OCI-LY1 (cell line): Measurements from ENCODE around the gene EPB41L4A.

Experiments
- H2AFZ ChIP-seq: fragments of 200-600 bp; sonication (generic), shearing (Covaris generic); 2 replicates; pipeline ENCODE4 v1.6.0; 2014; ENCODE audit warnings: antibody characterized with exemption, mild to moderate bottlenecking, low read length
- H3F3A ChIP-seq: fragments of 200-600 bp; sonication (generic), shearing (Covaris generic); 2 replicates; pipeline ENCODE4 v1.6.0; 2014; ENCODE audit warnings: mild to moderate bottlenecking, antibody characterized with exemption, low read length, moderate library complexity; ENCODE audit not compliant: insufficient read depth
- H3K27ac ChIP-seq: fragments of 200-600 bp; sonication (generic); 2 replicates; pipeline ENCODE4 v1.5.1; 2014; ENCODE audit warnings: low read length, mixed run types, mild to moderate bottlenecking, low read depth; ENCODE audit not compliant: poor library complexity, severe bottlenecking
- H3K27me3 ChIP-seq: fragments of 200-600 bp; sonication (generic); 2 replicates; pipeline ENCODE4 v1.6.0; 2014; ENCODE audit warnings: antibody characterized with exemption, mild to moderate bottlenecking, low read length, moderate library complexity; ENCODE audit not compliant: insufficient read depth
- H3K36me3 ChIP-seq: fragments of 200-600 bp; sonication (generic); 2 replicates; pipeline ENCODE4 v1.6.1; 2014; ENCODE audit warnings: mild to moderate bottlenecking, antibody characterized with exemption, low read length, moderate library complexity, mixed read lengths; ENCODE audit not compliant: insufficient read depth
- H3K4me1 ChIP-seq: fragments of 200-600 bp; sonication (generic); 2 replicates; pipeline ENCODE4 v1.5.1; 2014; ENCODE audit warnings: mild to moderate bottlenecking, low read length, moderate library complexity; ENCODE audit not compliant: insufficient read depth, severe bottlenecking
- H3K4me2 ChIP-seq: fragments of 200-600 bp; sonication (generic), shearing (Covaris generic); 2 replicates; pipeline ENCODE4 v1.6.1; 2014; ENCODE audit warnings: low read length
- H3K4me3 ChIP-seq: fragments of 200-600 bp; sonication (generic); 2 replicates; pipeline ENCODE4 v1.5.1; 2014; ENCODE audit warnings: low read length, low read depth, mild to moderate bottlenecking, mixed read lengths; ENCODE audit not compliant: poor library complexity, severe bottlenecking
- H3K79me2 ChIP-seq: fragments of 200-600 bp; shearing (Covaris generic); 2 replicates; pipeline ENCODE4 v1.6.1; 2016; ENCODE audit warnings: mixed run types, low read length, mixed read lengths; ENCODE audit not compliant: insufficient read depth
- H3K9ac ChIP-seq: fragments of 200-600 bp; sonication (generic), shearing (Covaris generic); 2 replicates; pipeline ENCODE4 v1.6.1; 2014; ENCODE audit warnings: mild to moderate bottlenecking, low read length, mixed read lengths
- H3K9me2 ChIP-seq: fragments of 200-600 bp; sonication (generic), shearing (Covaris generic); 2 replicates; pipeline ENCODE4 v1.6.1; 2014; ENCODE audit warnings: low read depth, mild to moderate bottlenecking, low read length, mixed read lengths
- H3K9me3 ChIP-seq: fragments of 200-600 bp; shearing (Covaris generic); 2 replicates; pipeline ENCODE4 v1.6.1; 2014; ENCODE audit warnings: low read length, mixed read lengths
- H4K20me1 ChIP-seq: fragments of 200-600 bp; sonication (generic), shearing (Covaris generic); 2 replicates; pipeline ENCODE4 v1.6.0; 2016; ENCODE audit warnings: mild to moderate bottlenecking, low read length; ENCODE audit not compliant: insufficient read depth
- CTCF ChIP-seq: fragments of 200-600 bp; sonication (generic), shearing (Covaris generic); IDR thresholded peaks from 2 replicates; pipeline ENCODE4 v1.5.1; 2017; ENCODE audit warnings: mild to moderate bottlenecking, antibody characterized with exemption, low read length, moderate library complexity, mixed read lengths
- EZH2 ChIP-seq: fragments of 200-600 bp; sonication (generic), shearing (Covaris generic); IDR thresholded peaks from 2 replicates; pipeline ENCODE4 v1.8.0; 2017; ENCODE audit warnings: borderline replicate concordance, mixed run types, mild to moderate bottlenecking, antibody characterized with exemption, low read length, moderate library complexity, mixed read lengths

Gene EPB41L4A

GRCh38 chr5:112253478-112254250 lies 165.4 kb downstream of the EPB41L4A start:
- Histone ChIP-seq H3K27me3 (no peaks in the 10 kb centered on the region), H4K20me1 (no peaks in the 10 kb centered on the region), H3K4me3 (no peak overlapping the region), H3K27ac (no peak overlapping the region), H3K79me2 (no peaks in the 10 kb centered on the region), H3K36me3 (no peaks in the 10 kb centered on the region), H3K4me1 (no peaks in the 10 kb centered on the region), H3K9ac (no peak overlapping the region), H3K4me2 (no peak overlapping the region), H3F3A (no peaks in the 10 kb centered on the region), H3K9me3 (no peaks in the 10 kb centered on the region), H2AFZ (no peak overlapping the region), H3K9me2 (no peaks in the 10 kb centered on the region)
- TF ChIP-seq EZH2 (no peak), CTCF (no peak)

- no peaks in the 10 kb centered on the region for H3K9me3 ChIP-seq
- no peaks in the 10 kb centered on the region for H3K36me3 ChIP-seq
- TF ChIP-seq EZH2 = no peak
- no peak for TF ChIP-seq CTCF
- H3K9me2 ChIP-seq = no peaks in the 10 kb centered on the region
- H3K27me3 ChIP-seq = no peaks in the 10 kb centered on the region
- H4K20me1 ChIP-seq = no peaks in the 10 kb centered on the region
- no peak overlapping the region for H3K9ac ChIP-seq
- no peaks in the 10 kb centered on the region for H3K79me2 ChIP-seq
- H3F3A ChIP-seq = no peaks in the 10 kb centered on the region
- no peak overlapping the region for H3K4me2 ChIP-seq
- H3K4me3 ChIP-seq = no peak overlapping the region
- no peak overlapping the region for H3K27ac ChIP-seq
- H2AFZ ChIP-seq = no peak overlapping the region
- H3K4me1 ChIP-seq = no peaks in the 10 kb centered on the region
These were observed 168.5 kb downstream of the EPB41L4A start for GRCh38 chr5:112250551-112250950.

GRCh38 chr5:112248623-112249022 lies 170.5 kb downstream of the EPB41L4A start:
- Histone ChIP-seq H3K9me3 (no peaks in the 10 kb centered on the region), H3K79me2 (no peaks in the 10 kb centered on the region), H3K4me2 (no peak overlapping the region), H3K4me1 (no peaks in the 10 kb centered on the region), H4K20me1 (no peaks in the 10 kb centered on the region), H3K4me3 (no peak overlapping the region), H3K27ac (no peak overlapping the region), H3F3A (no peaks in the 10 kb centered on the region), H3K9me2 (no peaks in the 10 kb centered on the region), H2AFZ (no peak overlapping the region), H3K36me3 (no peaks in the 10 kb centered on the region), H3K27me3 (no peaks in the 10 kb centered on the region), H3K9ac (no peak overlapping the region)
- no peak for TF ChIP-seq CTCF
- TF ChIP-seq EZH2 = no peak
